GM12878 (cell line): ENCODE data around the gene FBLN1. TPM values are rescaled to one million over a fixed set of nuclear protein-coding genes. Genes with fewer than 3 reads are reported as not detected.

Source experiments
- ATAC-seq: fragments of 200-7000 bp; cut with Tn5 transposase; 3 replicates; pipeline ENCODE4 v1.9.1; 2020; ENCODE audit warnings: mild to moderate bottlenecking, moderate library complexity
- BruUV-seq: library from RNA; stranded (reverse); fragments of 400-500 nt; replicated peaks from 2 replicates; lab custom pipeline; 2021; lab: Mats Ljungman, UMichigan
- CTCF ChIA-PET: fragments of 300-600 bp; sonication (Branson Sonifier 250); formaldehyde crosslinking; extraction: SDS; loops from one replicate; lab custom pipeline; 2021; ENCODE audit warnings: inconsistent platforms; lab: Yijun Ruan, JAX
- POLR2A ChIA-PET: fragments of 350-600 bp; formaldehyde crosslinking; extraction: SDS; loops from one replicate; lab custom pipeline; 2021; ENCODE audit warnings: inconsistent platforms; lab: Charles Lee
- RAD21 ChIA-PET: fragments of 300-600 bp; sonication (Branson Sonifier 250); formaldehyde crosslinking; loops from one replicate; lab custom pipeline; 2023; ENCODE audit warnings: antibody characterized with exemption; ENCODE audit not compliant: unreplicated experiment; lab: Charles Lee
- SMC1A ChIA-PET: fragments of 300-600 bp; sonication (Branson Sonifier 250); formaldehyde crosslinking; loops from one replicate; lab custom pipeline; 2023; ENCODE audit not compliant: unreplicated experiment, uncharacterized antibody; lab: Charles Lee
- DNase-seq: peaks from one replicate; pipeline ENCODE4 v3.0.0-alpha.2; 2011; ENCODE audit warnings: low read depth, low spot score
- FAIRE-seq: peaks from 3 replicates; lab custom pipeline; 2011; peaks lifted over from hg19 to GRCh38; lab: Jason Lieb, UNC
- H2AFZ ChIP-seq: 2 replicates; pipeline ENCODE4 v1.6.0; 2011; ENCODE audit warnings: low read depth, low read length, control low read depth; ENCODE audit not compliant: control insufficient read depth
- H3K27ac ChIP-seq: 2 replicates; pipeline ENCODE4 v1.5.1; 2011; ENCODE audit warnings: control low read depth; ENCODE audit not compliant: control insufficient read depth, insufficient read depth
- H3K27me3 ChIP-seq, 2 experiments: replicated peaks in 1 of 2; 2 replicates each; pipeline versions ENCODE4 v1.6.0 to v1.6.1; 2011; ENCODE audit warnings: low read length in 1 of 2; ENCODE audit not compliant: control insufficient read depth in 2 of 2, insufficient read depth in 2 of 2
- H3K36me3 ChIP-seq, 2 experiments: 2 replicates each; pipeline ENCODE4 v1.5.1; 2011; ENCODE audit warnings: low read length in 1 of 2; ENCODE audit not compliant: control insufficient read depth in 2 of 2, insufficient read depth in 2 of 2
- H3K4me1 ChIP-seq: 2 replicates; pipeline ENCODE4 v1.6.1; 2011; ENCODE audit warnings: mild to moderate bottlenecking, low read length, moderate library complexity, mixed read lengths; ENCODE audit not compliant: control insufficient read depth, insufficient read depth
- H3K4me2 ChIP-seq: 2 replicates; pipeline ENCODE4 v1.6.0; 2011; ENCODE audit warnings: control low read depth; ENCODE audit not compliant: control insufficient read depth, insufficient read depth
- H3K4me3 ChIP-seq: fragments of 200-600 bp; sonication (generic); 2 replicates; pipeline ENCODE4 v1.5.1; 2016
- H3K79me2 ChIP-seq: 2 replicates; pipeline ENCODE4 v1.6.0; 2011; ENCODE audit warnings: low read length; ENCODE audit not compliant: control insufficient read depth, insufficient read depth
- H3K9ac ChIP-seq: 2 replicates; pipeline ENCODE4 v1.8.0; 2011; ENCODE audit warnings: low read length, control low read depth, mixed read lengths; ENCODE audit not compliant: control insufficient read depth, insufficient read depth
- H3K9me3 ChIP-seq: replicated peaks from 3 replicates; pipeline ENCODE4 v1.5.1; 2011; ENCODE audit warnings: mild to moderate bottlenecking, low read length; ENCODE audit not compliant: control insufficient read depth, insufficient read depth
- H4K20me1 ChIP-seq: 2 replicates; pipeline ENCODE4 v1.6.0; 2011; ENCODE audit not compliant: control insufficient read depth, insufficient read depth
- EED ChIP-seq: sonication (generic); IDR thresholded peaks from 2 replicates; pipeline ENCODE4 v1.6.1; 2016; ENCODE audit warnings: antibody characterized with exemption, low read depth
- FOXM1 ChIP-seq: IDR thresholded peaks from 2 replicates; pipeline ENCODE4 v1.6.1; 2012; ENCODE audit warnings: low read depth, mild to moderate bottlenecking, inconsistent platforms, low read length, moderate library complexity
- KDM1A ChIP-seq: fragments of 200-600 bp; sonication (generic); IDR thresholded peaks from 2 replicates; pipeline ENCODE4 v1.6.1; 2016; ENCODE audit warnings: borderline replicate concordance
- MLLT1 ChIP-seq: fragments of 450-650 bp; IDR thresholded peaks from 2 replicates; pipeline ENCODE4 v1.6.1; 2016; ENCODE audit warnings: mild to moderate bottlenecking
- NR2C1 ChIP-seq: fragments of 450-650 bp; IDR thresholded peaks from 2 replicates; pipeline ENCODE4 v1.6.1; 2017; ENCODE audit warnings: antibody characterized with exemption, mild to moderate bottlenecking, moderate library complexity
- PAX5 ChIP-seq: IDR thresholded peaks from 2 replicates; pipeline ENCODE4 v1.6.1; 2011; ENCODE audit warnings: low read depth, low read length, borderline replicate concordance
- RBBP5 ChIP-seq: fragments of 200-600 bp; sonication (generic); conservative IDR thresholded peaks from 2 replicates; pipeline ENCODE4 v1.6.1; 2016
- SKIL ChIP-seq: fragments of 450-650 bp; IDR thresholded peaks from 2 replicates; pipeline ENCODE4 v1.6.1; 2017; ENCODE audit warnings: mild to moderate bottlenecking, low read depth, inconsistent platforms; ENCODE audit not compliant: poor library complexity, severe bottlenecking
- SMC3 ChIP-seq: IDR thresholded peaks from 2 replicates; pipeline ENCODE4 v1.6.1; 2011; ENCODE audit warnings: low read length, improper control_type of control experiment, borderline replicate concordance
- TBL1XR1 ChIP-seq: IDR thresholded peaks from 2 replicates; pipeline ENCODE4 v1.6.1; 2012; ENCODE audit warnings: low read depth, low read length, improper control_type of control experiment
- TCF12 ChIP-seq: IDR thresholded peaks from 2 replicates; pipeline ENCODE4 v1.6.1; 2011; ENCODE audit warnings: low read depth, mild to moderate bottlenecking, low read length
- TCF7 ChIP-seq: IDR thresholded peaks from 2 replicates; pipeline ENCODE4 v1.6.1; 2014; ENCODE audit warnings: antibody characterized with exemption, borderline replicate concordance
- YBX1 ChIP-seq: fragments of 450-650 bp; IDR thresholded peaks from 2 replicates; pipeline ENCODE4 v1.6.1; 2016; ENCODE audit warnings: antibody characterized with exemption
- WGBS: methylation state at CpG from one replicate; pipeline ENCODE4 v1.1.6; 2016; ENCODE audit warnings: low lambda C conversion rate; ENCODE audit not compliant: insufficient replicate concordance, insufficient coverage; ENCODE audit errors: missing lambda C conversion rate; 5-methylcytosine and 5-hydroxymethylcytosine counted together
- in situ Hi-C: fragments of 300-500 bp; cut with MboI; formaldehyde crosslinking; loops from 9 replicates; pipeline ENCODE4 v1.14.3; 2018; ENCODE audit warnings: mixed read lengths
- intact Hi-C: fragments of 100-400 bp; cut with micrococcal nuclease; formaldehyde crosslinking; loops from one replicate; pipeline ENCODE4 v1.14.2; 2022; ENCODE audit not compliant: unreplicated experiment
- polyA plus RNA-seq, 11 experiments: library from polyadenylated mRNA; depleted of rRNA in 4 of 11; unstranded in 6 of 11; stranded (reverse) in 5 of 11; fragments of >200 nt; fragmentation: Nextera tagmentation in 4 of 11; fragmentation: Illumina TruSeq in 1 of 11; extraction: Ambion mirVana in 4 of 11; extraction: Trizol in 1 of 11; gene quantifications; 1 replicate in 1 of 11; 2 replicates in 10 of 11; pipeline versions ENCODE4 v1.2.1 to v1.2.3, GENCODE V29; 2011 to 2016; ENCODE audit warnings: inconsistent platforms in 2 of 11, missing spikeins in 2 of 11, low read depth in 1 of 11
- total RNA-seq, 4 experiments: library from RNA; depleted of rRNA in 3 of 4; stranded (reverse); fragments of >200 nt in 3 of 4; fragmentation: Illumina TruSeq in 1 of 4; extraction: Trizol in 1 of 4; gene quantifications; 2 replicates each; pipeline versions ENCODE4 v1.2.1 to v1.2.3, GENCODE V29; 2013 to 2021
- TF ChIP-seq, protein P1 (sequence below): fragments of 450-650 bp; IDR thresholded peaks from 2 replicates; pipeline ENCODE4 v1.6.1; 2018; ENCODE audit warnings: borderline replicate concordance, mild to moderate bottlenecking; ENCODE audit not compliant: partially characterized antibody

Gene FBLN1
- total and polyA plus RNA-seq, 10 of the 15 experiments (the other 5 are each of a cell fraction or from before 2014, with no cell fraction given), result 0.20 to 0.51 TPM; not detected in 8

DNA sequence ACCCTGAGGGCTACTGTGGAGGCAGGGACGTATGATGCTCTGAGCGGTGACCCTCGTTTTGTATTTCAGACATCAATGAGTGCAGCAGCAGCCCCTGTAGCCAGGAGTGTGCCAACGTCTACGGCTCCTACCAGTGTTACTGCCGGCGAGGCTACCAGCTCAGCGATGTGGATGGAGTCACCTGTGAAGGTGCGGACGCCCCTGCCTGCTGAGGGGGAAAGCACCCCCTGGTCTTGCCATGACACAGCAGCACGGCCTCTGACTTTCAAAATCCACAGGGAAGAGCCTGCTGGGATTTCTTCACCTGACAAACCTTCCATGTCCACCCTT, 44.3 kb downstream of the FBLN1 start:
- 46% methylated on average over 11 of the region's 11 CpGs for WGBS
- Histone ChIP-seq H3K4me3 (no peak overlapping the region), H3K79me2 (no peaks in the 10 kb centered on the region), H4K20me1 (no peaks in the 10 kb centered on the region), H3K9ac (no peak overlapping the region), H3K27ac (no peak overlapping the region), H3K36me3 (no peaks in the 10 kb centered on the region), H3K4me1 (no peaks in the 10 kb centered on the region), H2AFZ (no peak overlapping the region), H3K4me2 (no peak overlapping the region), H3K9me3 (no peaks in the 10 kb centered on the region; the same call in 2 of the 3 replicates), H3K27me3 (no peaks in the 10 kb centered on the region; a peak in 2 of 4 replicates)
- intact Hi-C loops, result no loop called here
- DNase-seq (no peak), FAIRE-seq (no peak), ATAC-seq (no peak)
- POLR2A ChIA-PET, result no interaction called here
- CTCF ChIA-PET, result no interaction called here
- TF ChIP-seq TCF12, result no peak
- in situ Hi-C loops, result no loop called here
- RAD21 ChIA-PET, result no interaction called here
- SMC1A ChIA-PET, result no interaction called here
- BruUV-seq, result no TSS peak

- H4K20me1 ChIP-seq, result no peaks in the 10 kb centered on the region
- in situ Hi-C loops, result no loop called here
- no peak overlapping the region for H3K4me2 ChIP-seq
- intact Hi-C loops, result no loop called here
- H3K4me3 ChIP-seq, result no peak overlapping the region
- no TSS peak for BruUV-seq
- ATAC-seq (no peak), FAIRE-seq (no peak), DNase-seq (no peak)
- ChIA-PET CTCF (no interaction called here), SMC1A (no interaction called here), RAD21 (no interaction called here), POLR2A (no interaction called here)
- H3K27me3 ChIP-seq, result no peaks in the 10 kb centered on the region; a peak in 2 of 4 replicates
- no peaks in the 10 kb centered on the region for H3K36me3 ChIP-seq
- no peak overlapping the region for H2AFZ ChIP-seq
- 34% methylated on average over 6 of the region's 6 CpGs for WGBS
- H3K4me1 ChIP-seq, result no peaks in the 10 kb centered on the region
- no peak overlapping the region for H3K27ac ChIP-seq
- no peak overlapping the region for H3K9ac ChIP-seq
- no peaks in the 10 kb centered on the region for H3K79me2 ChIP-seq
- no peaks in the 10 kb centered on the region; the same call in 2 of the 3 replicates for H3K9me3 ChIP-seq
- TF ChIP-seq RBBP5 (no peak), MLLT1 (no peak), SMC3 (no peak), EED (no peak), SKIL (no peak), NR2C1 (no peak), KDM1A (no peak), FOXM1 (no peak), PAX5 (no peak), TBL1XR1 (no peak), TCF7 (no peak), YBX1 (no peak)
- TF ChIP-seq, protein P1, sequence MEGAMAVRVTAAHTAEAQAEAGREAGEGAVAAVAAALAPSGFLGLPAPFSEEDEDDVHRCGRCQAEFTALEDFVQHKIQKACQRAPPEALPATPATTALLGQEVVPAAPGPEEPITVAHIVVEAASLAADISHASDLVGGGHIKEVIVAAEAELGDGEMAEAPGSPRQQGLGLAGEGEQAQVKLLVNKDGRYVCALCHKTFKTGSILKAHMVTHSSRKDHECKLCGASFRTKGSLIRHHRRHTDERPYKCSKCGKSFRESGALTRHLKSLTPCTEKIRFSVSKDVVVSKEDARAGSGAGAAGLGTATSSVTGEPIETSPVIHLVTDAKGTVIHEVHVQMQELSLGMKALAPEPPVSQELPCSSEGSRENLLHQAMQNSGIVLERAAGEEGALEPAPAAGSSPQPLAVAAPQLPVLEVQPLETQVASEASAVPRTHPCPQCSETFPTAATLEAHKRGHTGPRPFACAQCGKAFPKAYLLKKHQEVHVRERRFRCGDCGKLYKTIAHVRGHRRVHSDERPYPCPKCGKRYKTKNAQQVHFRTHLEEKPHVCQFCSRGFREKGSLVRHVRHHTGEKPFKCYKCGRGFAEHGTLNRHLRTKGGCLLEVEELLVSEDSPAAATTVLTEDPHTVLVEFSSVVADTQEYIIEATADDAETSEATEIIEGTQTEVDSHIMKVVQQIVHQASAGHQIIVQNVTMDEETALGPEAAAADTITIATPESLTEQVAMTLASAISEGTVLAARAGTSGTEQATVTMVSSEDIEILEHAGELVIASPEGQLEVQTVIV, result no peak
Observed at GRCh38 chr22:45547731-45548130, 45.0 kb downstream of the FBLN1 start.
